Measurements from ENCODE around the gene ANKRD10.

ANKRD10 gene

DNA sequence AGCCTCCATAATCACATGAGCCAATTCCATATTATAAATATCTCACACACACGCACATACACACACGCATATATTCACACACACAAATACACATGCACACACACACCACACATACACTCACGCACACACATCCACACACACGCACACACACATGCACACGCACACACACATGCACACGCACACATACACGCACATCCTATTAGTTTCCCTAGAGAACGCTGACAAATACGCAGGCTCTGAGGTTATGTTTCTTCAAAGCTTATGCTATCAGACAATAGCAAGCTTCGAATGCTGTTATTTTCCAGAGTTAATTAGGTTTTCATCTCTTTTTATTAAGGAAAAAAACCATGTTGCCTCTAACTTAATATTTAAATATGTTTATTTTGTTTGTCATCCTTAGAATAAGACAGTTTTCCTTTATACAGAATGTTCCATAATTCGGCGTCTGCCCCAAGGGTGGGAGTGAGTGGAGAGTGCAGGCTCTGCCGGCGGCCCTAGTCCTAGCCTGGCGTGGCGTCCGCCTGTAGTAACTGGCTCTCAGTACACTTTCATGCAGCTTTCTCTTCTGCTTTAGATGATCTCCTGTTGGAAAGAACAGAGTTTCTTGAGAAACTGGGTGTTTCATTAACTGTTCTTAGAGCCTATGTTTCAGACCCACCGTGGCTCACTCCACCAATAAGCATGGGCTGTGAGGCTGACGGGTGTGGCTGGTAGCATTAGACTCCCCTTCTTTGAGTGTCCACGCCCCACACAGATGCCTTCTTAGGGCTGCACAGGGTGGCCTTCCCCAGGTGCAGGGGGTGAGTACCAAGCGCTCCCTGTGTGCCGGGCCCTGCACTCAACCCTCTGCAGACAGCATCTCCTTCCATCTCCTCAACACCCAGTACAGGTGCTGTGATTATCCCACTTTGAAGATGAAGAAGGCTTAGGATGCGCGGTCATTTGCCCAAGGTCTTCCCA lies 30.4 kb upstream of the ANKRD10 start:
- DNase-seq: no peak

GRCh38 chr13:110944121-110944967 lies 29.5 kb upstream of the ANKRD10 start:
- no peak for DNase-seq

GRCh38 chr13:110942248-110942981 lies 27.5 kb upstream of the ANKRD10 start:
- DNase-seq: no peak

GRCh38 chr13:110938662-110939421 lies 24.0 kb upstream of the ANKRD10 start:
- no peak for DNase-seq

GRCh38 chr13:110937511-110938285 lies 22.8 kb upstream of the ANKRD10 start:
- DNase-seq: no peak

GRCh38 chr13:110936519-110936918 lies 21.6 kb upstream of the ANKRD10 start:
- DNase-seq: no peak

DNA sequence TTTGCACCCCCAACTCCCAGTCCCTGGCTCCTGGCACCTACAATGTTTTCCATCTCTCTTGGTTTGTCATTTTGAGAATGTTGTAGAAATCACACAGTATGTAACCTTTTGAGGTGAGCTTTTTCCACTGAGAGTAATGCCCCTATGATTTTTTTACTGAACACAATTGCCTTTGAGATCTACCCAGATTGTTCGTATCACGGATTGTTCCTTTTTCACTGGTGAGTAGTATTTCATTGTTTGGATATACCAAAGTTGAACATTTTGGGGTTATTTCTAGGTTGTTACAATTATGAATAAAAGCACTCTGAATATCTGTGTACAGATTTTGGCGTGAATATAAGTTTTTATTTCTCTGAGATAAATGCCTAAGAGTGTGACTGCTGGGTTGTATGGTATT lies 17.7 kb upstream of the ANKRD10 start:
- no peak for DNase-seq

DNA sequence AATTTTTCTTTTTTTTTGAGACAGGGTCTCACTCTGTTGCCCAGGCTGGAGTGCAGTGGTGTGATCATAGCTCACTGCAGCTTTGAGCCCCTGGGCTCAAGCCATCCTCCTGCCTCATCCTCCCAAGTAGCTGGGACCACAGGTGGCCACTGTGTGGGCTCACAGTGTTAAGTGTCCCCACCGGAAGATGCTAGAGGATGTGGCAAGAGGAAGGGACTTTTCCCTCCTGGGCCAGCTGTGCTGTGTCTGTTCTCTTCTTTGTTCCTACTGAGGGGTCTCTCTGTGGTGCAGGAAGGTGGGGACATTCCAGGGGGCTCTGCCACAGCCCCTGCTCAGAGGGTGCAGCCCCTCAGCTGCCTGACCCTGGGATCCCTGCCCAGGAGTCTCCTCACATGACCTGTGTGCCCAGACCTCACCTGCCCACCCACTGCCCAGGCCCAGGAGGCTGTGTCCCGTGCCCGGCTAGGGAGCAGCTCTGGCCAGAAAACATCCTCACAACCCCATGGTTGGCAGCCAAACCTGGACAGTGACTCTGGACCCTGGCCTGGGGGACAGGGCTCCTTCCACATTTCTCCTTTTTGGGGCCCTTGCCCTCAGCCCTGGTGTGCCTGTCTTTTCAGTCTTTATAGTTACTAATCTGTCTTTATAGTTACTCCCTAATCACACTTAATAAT lies 14.4 kb upstream of the ANKRD10 start:
- no peak for DNase-seq

DNA sequence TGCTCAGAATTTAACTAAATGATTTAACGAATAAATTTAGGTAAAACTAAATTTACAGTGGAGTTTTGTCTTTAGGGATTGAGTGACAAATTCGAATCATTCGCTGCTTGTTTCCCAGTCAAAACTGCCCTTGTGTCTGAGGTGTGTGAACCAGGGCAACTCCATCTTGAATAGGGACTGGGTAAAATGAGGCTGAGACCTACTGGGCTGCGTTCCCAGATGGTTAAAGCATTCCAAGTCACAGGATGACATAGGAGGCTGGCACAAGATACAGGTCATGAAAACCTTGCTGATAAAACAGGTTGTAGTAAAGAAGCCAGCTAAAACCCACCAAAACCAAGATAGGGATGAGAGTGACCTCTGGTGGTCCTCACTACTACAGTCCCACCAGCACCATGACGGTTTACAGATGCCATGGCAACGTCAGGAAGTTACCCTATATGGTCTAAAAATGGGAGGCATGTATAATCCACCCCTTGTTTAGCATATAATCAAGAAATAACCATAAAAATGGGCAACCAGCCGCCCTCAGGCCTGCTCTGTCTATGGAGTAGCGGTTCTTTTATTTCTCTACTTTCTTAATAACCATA lies 10.2 kb upstream of the ANKRD10 start:
- no peak for DNase-seq

- no peak for DNase-seq
Measured at GRCh38 chr13:110924639-110924934, 9.7 kb upstream of the ANKRD10 start.

GRCh38 chr13:110923777-110924638 lies 9.1 kb upstream of the ANKRD10 start:
- no peak for DNase-seq

DNA sequence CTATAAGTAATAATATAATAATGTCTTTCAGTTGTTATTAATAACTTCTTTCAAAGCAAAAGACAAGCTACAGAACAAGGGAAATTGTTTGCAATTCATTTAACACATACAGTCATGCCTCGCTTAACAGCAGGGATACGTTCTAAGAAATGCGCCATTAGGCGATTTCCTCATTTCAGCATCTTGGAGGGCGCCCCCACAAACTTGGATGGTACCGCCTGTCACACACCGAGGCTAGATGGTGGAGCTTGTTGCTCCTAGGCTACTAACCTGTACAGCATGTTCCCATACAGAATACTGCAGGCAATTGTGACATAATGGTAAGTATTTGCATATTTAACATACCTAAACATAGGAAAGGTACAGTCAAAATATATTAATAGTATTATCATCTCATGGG lies 8.2 kb upstream of the ANKRD10 start:
- DNase-seq: no peak

DNA sequence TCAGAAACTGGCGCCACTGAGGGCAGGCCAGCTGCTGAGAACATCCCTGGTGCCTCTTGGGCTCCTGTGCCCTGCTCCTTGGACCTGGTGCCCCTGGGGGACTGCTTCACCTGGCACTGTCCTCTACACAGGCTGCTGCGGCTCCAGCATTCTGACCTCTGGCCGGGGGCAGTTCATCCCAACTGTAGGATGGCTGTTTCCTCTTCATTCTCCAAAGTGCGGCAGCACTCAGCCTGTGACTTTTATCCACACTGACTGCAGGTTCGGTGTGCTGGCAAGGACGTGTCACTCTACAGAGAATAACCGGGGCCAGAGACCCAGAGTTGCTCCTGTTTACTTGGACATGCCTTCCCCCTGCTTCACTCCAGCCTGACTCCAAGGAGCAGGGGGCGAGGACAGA lies 7.6 kb upstream of the ANKRD10 start:
- no peak for DNase-seq

DNA sequence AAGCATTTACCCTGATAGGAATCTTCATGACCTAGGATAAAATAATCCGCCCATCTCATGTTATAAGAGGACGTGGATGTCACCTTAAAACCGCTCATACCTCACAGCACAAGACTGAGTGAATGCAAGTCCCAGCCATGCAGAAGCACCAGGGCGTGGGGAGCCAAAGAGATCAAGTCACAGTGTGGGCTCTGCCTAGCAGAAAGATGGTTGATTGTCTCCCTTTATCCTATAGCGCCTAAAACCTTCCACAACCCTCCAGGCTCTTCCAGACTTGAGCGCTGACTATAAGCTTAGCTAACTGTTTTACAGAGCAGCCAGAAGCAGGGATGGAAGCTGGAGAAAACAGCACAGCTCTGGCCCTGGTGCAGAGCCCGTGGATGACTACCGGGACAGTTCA lies 6.8 kb upstream of the ANKRD10 start:
- DNase-seq: no peak

GRCh38 chr13:110921209-110921608 lies 6.3 kb upstream of the ANKRD10 start:
- no peak for DNase-seq

DNA sequence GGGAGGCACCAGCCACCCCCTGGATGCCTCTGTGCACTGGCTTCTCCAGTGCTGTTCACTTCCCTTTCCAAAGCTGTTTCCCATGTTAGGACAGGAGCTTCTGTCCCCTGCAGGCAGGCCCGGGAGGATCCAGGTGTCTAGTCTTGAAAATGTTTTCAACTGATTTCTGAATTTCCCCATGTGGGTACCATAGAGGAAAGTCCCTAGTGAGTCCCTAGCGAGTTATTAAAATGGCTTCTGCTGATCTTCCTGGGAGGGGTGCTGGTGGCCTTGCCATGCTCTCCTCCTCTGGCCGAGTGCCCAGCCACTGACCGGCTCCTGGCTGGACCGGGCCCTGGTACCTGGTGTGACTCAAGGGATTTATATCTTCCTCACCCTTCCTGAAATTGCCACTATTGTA lies 5.2 kb upstream of the ANKRD10 start:
- DNase-seq: no peak

DNA sequence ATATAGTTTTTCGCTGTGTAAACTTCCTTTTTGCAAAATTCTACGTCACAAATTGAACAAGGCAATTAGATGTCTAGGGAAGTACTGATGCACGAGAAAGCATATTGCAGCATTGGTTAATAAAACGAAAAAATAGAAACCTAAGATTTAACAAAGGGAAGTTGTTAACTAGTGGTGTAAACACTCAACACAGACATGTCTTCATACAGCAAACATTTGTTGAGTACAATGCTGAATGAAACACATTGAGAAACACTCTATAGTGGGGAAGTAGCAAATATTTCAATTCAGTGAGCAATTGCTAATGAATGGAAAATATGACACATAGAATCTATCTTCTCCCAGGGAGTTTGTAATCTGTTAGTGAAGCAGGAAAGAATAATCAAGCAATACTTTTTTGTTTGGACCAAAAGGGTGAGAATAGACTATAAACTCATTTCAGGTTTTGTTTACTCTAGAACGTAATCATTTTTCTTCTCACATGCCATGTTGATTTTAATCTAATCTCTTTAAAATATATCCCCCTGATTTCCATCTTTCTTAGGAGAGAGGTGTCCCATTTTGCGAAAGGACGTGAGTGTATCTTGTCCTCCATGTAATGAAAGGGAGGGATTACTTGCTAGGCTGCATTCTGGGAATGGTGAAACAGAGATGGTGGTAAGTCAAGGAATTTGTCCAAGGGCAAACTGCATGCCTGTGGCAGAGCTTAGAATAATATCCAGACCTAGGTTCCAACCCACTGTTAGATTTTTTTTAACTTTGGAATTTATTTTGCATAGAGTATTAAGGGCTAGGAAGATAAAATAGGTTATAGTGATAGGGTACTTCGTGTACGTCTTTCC lies 1.7 kb upstream of the ANKRD10 start:
- DNase-seq: no peak

DNA sequence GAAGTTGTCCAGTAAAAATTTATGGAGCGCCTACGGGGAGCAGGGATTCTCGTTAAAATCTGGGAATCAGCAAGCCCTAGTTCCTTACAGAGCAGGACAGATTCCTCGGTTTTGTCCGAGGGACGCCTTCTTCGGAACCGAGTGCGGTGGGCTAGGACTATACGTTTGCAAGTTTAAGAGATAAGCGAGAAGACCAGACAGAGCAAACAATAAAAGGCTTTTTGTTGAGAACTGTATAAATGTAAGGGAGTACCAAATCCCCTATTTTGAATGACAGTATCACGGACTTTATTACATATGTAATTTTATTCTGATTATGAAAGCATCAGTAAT lies 971 bp upstream of the ANKRD10 start:
- DNase-seq: no peak

All from central memory CD4-positive, alpha-beta T cell (primary cell).